Upper lobe of left lung (tissue), 6 donors: Measurements from ENCODE around the gene SLC7A6OS. TPM values are rescaled to one million over a fixed set of nuclear protein-coding genes. Genes with fewer than 3 reads are reported as not detected.
A peak's percentile ranks its signal among the peaks of the same experiment; 100 is the strongest.

ENCODE experiments used
- ATAC-seq, 2 donors: fragments of 200-7000 bp; cut with Tn5 transposase; one replicate each; pipeline ENCODE4 v1.9.1; 2022; ENCODE audit warnings: mild to moderate bottlenecking in 2 of 2, moderate library complexity in 2 of 2; ENCODE audit not compliant: low FRiP score in 2 of 2
- DNase-seq, 2 donors: peaks; one replicate each; pipeline ENCODE4 v3.0.0-alpha.2; 2019 to 2020
- H3K27ac ChIP-seq, 4 donors: fragments of 200-600 bp; sonication (generic); one replicate each; pipeline ENCODE4 v1.5.1; 2016 to 2019
- H3K27me3 ChIP-seq, 4 donors: fragments of 200-600 bp; sonication (generic); one replicate each; pipeline ENCODE4 v1.5.1; 2017 to 2019
- H3K36me3 ChIP-seq, 4 donors: fragments of 200-600 bp; sonication (generic); one replicate each; pipeline ENCODE4 v1.5.1; 2016 to 2019
- H3K4me1 ChIP-seq, 4 donors: fragments of 200-600 bp; sonication (generic); one replicate each; pipeline ENCODE4 v1.5.1; 2018 to 2019
- H3K4me3 ChIP-seq, 4 donors: fragments of 200-600 bp; sonication (generic); one replicate each; pipeline ENCODE4 v1.5.1; 2017 to 2019; ENCODE audit warnings: mild to moderate bottlenecking in 2 of 4, moderate library complexity in 1 of 4
- H3K9me3 ChIP-seq, 4 donors: fragments of 200-600 bp; sonication (generic); one replicate each; pipeline ENCODE4 v1.5.1; 2018 to 2019
- EP300 ChIP-seq, 4 donors: sonication (generic); formaldehyde crosslinking; IDR thresholded peaks; one replicate each; pipeline ENCODE4 v1.5.1; 2017; ENCODE audit warnings: antibody characterized with exemption in 4 of 4, control low read depth in 2 of 4
- POLR2A ChIP-seq, 4 donors: fragments of 450-650 bp; IDR thresholded peaks; one replicate each; pipeline ENCODE4 v1.5.1; 2016 to 2017; ENCODE audit warnings: antibody characterized with exemption in 4 of 4, mild to moderate bottlenecking in 2 of 4
- POLR2AphosphoS5 ChIP-seq, 2 donors: sonication (generic); formaldehyde crosslinking; IDR thresholded peaks; one replicate each; pipeline ENCODE4 v1.5.1; 2017; ENCODE audit warnings: antibody characterized with exemption in 2 of 2
- WGBS, 2 donors: methylation state at CpG; one replicate each; pipeline ENCODE4 v1.1.5; 2017 to 2018; 5-methylcytosine and 5-hydroxymethylcytosine counted together
- total RNA-seq, 6 donors: library from RNA; depleted of rRNA in 4 of 6; stranded (reverse); fragments of >200 nt in 4 of 6; gene quantifications; one replicate each; pipeline versions ENCODE4 v1.1.0 to v1.2.1, GENCODE V29; 2016 to 2021
- TF ChIP-seq, protein P1 (sequence below), 6 experiments: fragments of 450-650 bp in 4 of 6; fragments of 200-600 bp in 2 of 6; sonication (generic) in 2 of 6; IDR thresholded peaks; one replicate each; pipeline ENCODE4 v1.5.1; 2016 to 2019; ENCODE audit warnings: antibody characterized with exemption in 6 of 6
- donor health status: DM: no; HTN: no; CAD: no; lungs with moderate emphysema.
- donor health status: DM: no; HTN: yes; CAD: no; lungs with severe emphysema.

SLC7A6OS gene
- total RNA-seq, 6 donors from 2014 or later: 9.9 to 35.6 (median 18.5) TPM

DNA sequence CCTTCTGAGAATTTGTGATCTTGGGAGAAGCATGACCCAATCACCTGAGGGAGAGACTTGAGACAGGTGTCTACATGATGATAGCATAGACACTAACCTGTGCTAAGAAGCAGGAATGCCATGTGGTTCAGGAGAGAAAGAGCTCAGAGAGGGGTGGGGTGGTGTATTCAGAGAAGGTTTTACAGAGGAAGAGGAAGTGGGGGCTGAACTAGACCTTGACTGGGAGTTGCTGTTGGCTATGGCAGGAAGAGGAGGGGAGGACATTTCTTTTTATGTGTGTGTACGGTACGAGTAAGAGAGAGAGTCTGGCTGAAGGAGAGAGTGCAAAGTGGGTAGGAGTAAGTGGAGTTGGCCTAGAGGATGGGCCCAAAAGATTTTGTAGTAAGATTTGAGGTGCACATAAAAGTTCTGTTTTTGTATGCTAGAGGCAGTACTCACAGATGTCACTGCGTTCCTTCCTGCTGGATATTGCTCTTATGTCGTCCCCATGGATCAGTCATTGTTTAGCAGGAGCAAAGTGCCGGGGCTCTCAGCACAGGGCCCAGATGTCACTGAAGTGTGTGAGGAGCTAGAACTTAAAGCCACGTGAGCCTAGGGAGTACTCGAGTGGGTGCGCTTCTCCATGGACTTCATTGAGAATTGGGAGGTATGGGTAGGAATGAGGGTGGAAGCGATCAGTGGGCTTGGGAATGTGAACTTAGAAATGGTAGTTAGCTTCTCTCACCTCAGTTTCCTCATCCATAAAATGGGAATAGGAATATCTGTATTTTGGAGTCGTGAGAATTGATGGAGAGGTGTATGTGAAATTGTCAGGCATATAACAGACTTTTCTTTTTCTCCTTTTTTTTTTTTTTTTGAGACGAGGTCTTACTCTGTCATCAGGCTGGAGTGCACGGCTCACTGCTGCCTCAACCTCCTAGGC lies 24.3 kb downstream of the SLC7A6OS start:
- H3K4me1 ChIP-seq: peaks cover 31 to 73% (median 64%) of the 10 kb centered on the region in 4 donors
- peak in 1 of 2 donors; percentile 18 for ATAC-seq
- no peak for DNase-seq
- no peaks in the 10 kb centered on the region for H3K27me3 ChIP-seq
- 72% methylated on average over 12 of the region's 12 CpGs for WGBS, 2 donors
- H3K27ac ChIP-seq: peak overlapping the region in 3 of 4 donors; percentile 6 to 65 (median 24)
- TF ChIP-seq EP300 (IDR thresholded peaks at IDR 0.05) (no peak), POLR2A (IDR thresholded peaks at IDR 0.05) (no peak)
- TF ChIP-seq, protein P1, sequence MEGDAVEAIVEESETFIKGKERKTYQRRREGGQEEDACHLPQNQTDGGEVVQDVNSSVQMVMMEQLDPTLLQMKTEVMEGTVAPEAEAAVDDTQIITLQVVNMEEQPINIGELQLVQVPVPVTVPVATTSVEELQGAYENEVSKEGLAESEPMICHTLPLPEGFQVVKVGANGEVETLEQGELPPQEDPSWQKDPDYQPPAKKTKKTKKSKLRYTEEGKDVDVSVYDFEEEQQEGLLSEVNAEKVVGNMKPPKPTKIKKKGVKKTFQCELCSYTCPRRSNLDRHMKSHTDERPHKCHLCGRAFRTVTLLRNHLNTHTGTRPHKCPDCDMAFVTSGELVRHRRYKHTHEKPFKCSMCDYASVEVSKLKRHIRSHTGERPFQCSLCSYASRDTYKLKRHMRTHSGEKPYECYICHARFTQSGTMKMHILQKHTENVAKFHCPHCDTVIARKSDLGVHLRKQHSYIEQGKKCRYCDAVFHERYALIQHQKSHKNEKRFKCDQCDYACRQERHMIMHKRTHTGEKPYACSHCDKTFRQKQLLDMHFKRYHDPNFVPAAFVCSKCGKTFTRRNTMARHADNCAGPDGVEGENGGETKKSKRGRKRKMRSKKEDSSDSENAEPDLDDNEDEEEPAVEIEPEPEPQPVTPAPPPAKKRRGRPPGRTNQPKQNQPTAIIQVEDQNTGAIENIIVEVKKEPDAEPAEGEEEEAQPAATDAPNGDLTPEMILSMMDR (IDR thresholded peaks at IDR 0.05): no peak
- no peaks in the 10 kb centered on the region for H3K9me3 ChIP-seq
- no peak overlapping the region for H3K4me3 ChIP-seq
- H3K36me3 ChIP-seq: peaks cover 0 to 34% (median 12%) of the 10 kb centered on the region in 4 donors

DNA sequence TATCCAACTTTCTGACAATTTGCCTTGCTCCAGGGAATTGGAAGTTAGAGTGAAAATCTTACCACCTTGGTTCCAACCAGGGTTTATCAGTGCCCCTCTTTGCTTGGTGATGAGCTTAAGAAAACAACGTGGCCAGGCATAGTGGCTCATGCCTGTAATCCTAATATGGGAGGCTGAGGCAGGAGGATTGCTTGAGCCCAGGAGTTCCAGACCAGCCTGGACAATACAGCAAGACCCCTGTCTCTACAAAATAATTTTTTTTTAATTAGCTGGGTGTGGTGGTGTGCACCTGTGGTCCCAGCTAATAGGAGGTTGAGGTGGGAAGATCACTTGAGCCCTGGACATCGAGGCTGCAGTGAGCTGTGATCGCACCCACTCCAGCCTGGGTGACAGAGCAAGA lies 25.1 kb downstream of the SLC7A6OS start:
- Histone ChIP-seq H3K27me3 (no peaks in the 10 kb centered on the region), H3K4me3 (no peak overlapping the region), H3K4me1 (peaks cover 31 to 70% (median 62%) of the 10 kb centered on the region in 4 donors), H3K36me3 (peaks cover 0 to 27% (median 10%) of the 10 kb centered on the region in 4 donors), H3K27ac (peak overlapping the region in 3 of 4 donors; percentile 52 to 65 (median 57)), H3K9me3 (no peaks in the 10 kb centered on the region)
- no peak for DNase-seq
- WGBS, 2 donors: 90 to 94% methylated on average over 3 of the region's 3 CpGs
- no peak for TF ChIP-seq EP300 (IDR thresholded peaks at IDR 0.05)
- TF ChIP-seq POLR2A (IDR thresholded peaks at IDR 0.05): no peak
- TF ChIP-seq, protein P1 (IDR thresholded peaks at IDR 0.05): no peak
- TF ChIP-seq POLR2AphosphoS5 (IDR thresholded peaks at IDR 0.05): no peak
- ATAC-seq: no peak

DNA sequence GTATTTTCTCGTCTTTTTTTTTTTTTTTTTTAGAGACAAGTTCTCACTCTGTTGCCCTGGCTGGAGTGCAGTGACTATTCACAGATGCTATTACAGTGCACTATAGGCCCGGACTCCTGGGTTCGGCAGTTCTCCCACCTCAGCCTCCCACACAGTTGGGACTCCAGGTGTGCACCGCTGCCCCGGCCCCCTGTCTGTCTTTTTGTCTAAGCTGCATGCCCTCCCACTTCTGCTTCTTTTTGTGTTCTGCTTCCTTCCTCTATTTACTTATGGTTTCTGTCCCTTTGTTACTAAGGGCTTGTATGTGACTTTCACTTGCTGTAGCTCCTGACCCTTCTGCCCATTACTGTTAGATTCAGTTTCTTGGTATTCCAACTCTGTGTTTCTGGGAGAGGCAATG lies 25.9 kb downstream of the SLC7A6OS start:
- Histone ChIP-seq H3K4me3 (no peak overlapping the region), H3K36me3 (peaks cover 0 to 24% (median 9%) of the 10 kb centered on the region in 4 donors), H3K27me3 (no peaks in the 10 kb centered on the region), H3K9me3 (no peaks in the 10 kb centered on the region), H3K4me1 (peaks cover 26 to 64% (median 59%) of the 10 kb centered on the region in 4 donors), H3K27ac (peak overlapping the region in 3 of 4 donors; percentile 52 to 65 (median 57))
- no peak for DNase-seq
- WGBS, 2 donors: 27 to 35% methylated on average over 5 of the region's 5 CpGs
- peak in 1 of 2 donors; percentile 14 for ATAC-seq
- TF ChIP-seq, protein P1 (IDR thresholded peaks at IDR 0.05): no peak
- TF ChIP-seq POLR2AphosphoS5 (IDR thresholded peaks at IDR 0.05) (no peak), POLR2A (IDR thresholded peaks at IDR 0.05) (no peak)

DNA sequence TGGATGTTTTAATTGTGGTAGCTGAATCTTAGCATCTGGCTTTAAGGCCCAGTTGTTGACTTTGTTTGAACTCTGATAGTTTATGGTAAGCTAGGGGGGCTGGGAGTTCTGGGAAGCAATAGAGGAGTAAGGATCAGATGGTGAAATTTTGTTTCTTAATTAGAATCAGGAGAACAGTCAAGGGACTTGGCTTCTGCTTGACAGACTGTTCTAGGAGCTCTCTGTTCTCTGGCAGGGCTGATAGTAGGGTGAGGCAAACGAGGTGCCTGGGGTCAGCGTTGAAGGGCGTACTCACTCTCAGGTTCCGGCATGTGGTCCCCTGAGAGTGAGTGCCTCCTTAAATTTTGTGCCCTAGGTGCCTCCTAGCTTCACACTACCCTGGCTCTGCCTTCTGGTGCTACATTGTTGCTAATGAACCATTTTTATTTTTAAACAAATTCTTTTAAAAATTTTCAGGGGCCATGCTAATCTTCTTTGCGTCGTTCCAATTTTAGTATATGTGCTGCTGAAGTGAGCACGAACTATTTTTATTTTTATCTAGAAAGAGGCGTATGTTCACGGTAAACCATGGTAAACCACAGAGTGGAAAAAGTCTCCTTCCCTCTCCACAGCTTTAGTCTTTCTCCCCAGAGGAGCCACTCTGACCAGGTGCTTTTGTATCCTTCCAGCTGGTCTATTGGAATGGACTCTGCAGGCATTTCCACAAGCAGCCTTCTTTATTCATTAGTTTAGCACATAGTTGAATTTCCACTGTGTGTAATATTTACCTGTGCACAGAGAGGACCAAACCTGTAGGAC lies 26.7 kb downstream of the SLC7A6OS start:
- Histone ChIP-seq H3K27me3 (no peaks in the 10 kb centered on the region), H3K4me3 (no peak overlapping the region), H3K9me3 (no peaks in the 10 kb centered on the region), H3K27ac (peak overlapping the region in 3 of 4 donors; percentile 23 to 65 (median 57)), H3K4me1 (peaks cover 17 to 62% (median 53%) of the 10 kb centered on the region in 4 donors), H3K36me3 (peaks cover 0 to 20% (median 9%) of the 10 kb centered on the region in 4 donors)
- ATAC-seq (peak in 1 of 2 donors; percentile 14), DNase-seq (no peak)
- TF ChIP-seq POLR2AphosphoS5 (IDR thresholded peaks at IDR 0.05) (no peak), POLR2A (IDR thresholded peaks at IDR 0.05) (no peak), EP300 (IDR thresholded peaks at IDR 0.05) (no peak)
- TF ChIP-seq, protein P1 (IDR thresholded peaks at IDR 0.05): no peak
- WGBS, 2 donors: 75 to 78% methylated on average over 9 of the region's 9 CpGs
